GM12891 (cell line): ENCODE data around the gene SLC22A23.

Experiments
- POLR2A ChIP-seq: IDR thresholded peaks from 2 replicates; pipeline ENCODE4 v1.6.1; 2011; ENCODE audit warnings: low read depth, low read length, control low read depth
- POLR2AphosphoS5 ChIP-seq: IDR thresholded peaks from 2 replicates; pipeline ENCODE4 v1.6.1; 2011; ENCODE audit warnings: low read depth, low read length, control low read depth

- TF ChIP-seq POLR2AphosphoS5 (no peak), POLR2A (no peak)
Measured at GRCh38 chr6:3281631-3282475, 175.0 kb downstream of the SLC22A23 start.
